GM19463 (cell line): ENCODE results near the gene HHIPL2.

ENCODE experiments used
- ATAC-seq: cut with Tn5 transposase; IDR thresholded peaks from one replicate; pipeline ENCODE4 v1.9.1; 2021; ENCODE audit warnings: mild to moderate bottlenecking, moderate library complexity; ENCODE audit not compliant: unreplicated experiment

The HHIPL2 gene

DNA sequence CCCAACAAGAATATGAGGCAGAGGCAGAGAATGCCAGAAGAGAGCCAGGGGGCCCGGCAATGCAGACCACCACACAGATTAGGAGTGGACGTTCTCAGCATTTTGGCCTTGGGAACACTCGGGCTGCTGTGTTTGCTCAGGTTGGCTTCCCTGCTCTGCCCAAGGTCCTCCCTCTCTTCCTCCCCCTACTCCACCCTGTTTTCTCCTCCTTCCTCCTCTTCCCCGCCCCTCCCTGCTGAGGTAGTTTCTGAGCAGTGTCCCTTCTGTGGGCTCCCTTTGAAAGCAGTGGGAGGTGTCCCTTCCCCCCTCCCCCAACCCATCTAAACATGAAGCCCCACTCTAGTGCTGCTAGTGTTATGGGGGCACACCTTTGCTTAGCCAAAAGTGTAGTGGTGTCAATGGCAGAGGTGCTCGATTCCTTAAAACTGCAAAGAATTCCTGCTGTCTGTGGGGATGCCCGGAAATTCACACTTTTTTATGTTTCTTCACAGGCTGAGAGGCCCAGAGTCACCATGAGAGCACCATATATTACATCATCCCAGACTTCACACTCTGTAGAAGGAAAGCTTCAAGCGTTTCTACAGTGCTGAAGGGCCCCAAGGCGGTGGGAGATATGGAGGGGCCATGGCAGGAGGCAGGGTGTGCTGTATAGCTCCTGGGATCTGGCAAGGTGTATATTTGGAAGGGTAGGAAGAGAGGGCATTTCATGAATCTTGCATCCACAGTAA lies at the start of gene HHIPL2:
Gene HHIPL2, minus strand, starts transcription at position 161 of the 728 bp plus-strand sequence. Its CDS starts 60 bp downstream, at position 101.
- no peak for ATAC-seq

DNA sequence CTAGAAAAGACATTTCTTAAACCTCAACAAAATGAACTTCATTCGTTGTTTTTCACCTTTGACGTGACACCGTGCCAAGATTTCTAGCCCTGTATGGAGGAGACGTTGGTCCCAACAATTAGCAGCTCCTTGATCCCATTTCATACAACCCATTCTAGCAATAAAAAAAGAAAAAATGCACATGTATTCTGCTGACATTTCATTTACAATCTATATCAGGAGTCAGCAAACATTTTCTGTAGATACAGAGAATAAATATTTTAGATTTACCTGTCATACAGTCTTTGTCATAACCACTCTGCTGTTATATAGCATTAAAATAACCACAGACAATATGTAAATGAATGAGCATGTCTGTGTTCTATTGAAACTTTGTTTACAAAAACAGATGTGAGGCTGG lies 48.8 kb upstream of the HHIPL2 start:
- ATAC-seq: no peak

DNA sequence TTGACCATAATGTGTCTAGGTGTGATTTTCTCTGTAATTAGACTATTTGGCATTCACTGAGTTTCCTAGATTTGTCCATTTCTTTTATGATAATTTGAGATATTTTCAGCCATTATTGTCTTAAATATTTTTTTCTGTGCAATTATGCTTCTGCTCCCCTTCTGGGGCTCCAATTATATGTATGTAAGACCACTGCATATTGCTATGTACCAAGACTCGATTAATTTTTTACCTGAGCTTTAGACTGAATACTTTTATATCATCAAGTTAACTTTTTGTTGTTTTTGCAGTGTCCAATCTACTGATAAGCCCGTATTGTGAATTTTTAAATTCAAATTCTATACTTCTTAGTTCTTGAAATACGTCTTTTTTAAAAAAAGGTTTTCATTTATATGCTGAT lies 46.9 kb upstream of the HHIPL2 start:
- ATAC-seq: no peak

DNA sequence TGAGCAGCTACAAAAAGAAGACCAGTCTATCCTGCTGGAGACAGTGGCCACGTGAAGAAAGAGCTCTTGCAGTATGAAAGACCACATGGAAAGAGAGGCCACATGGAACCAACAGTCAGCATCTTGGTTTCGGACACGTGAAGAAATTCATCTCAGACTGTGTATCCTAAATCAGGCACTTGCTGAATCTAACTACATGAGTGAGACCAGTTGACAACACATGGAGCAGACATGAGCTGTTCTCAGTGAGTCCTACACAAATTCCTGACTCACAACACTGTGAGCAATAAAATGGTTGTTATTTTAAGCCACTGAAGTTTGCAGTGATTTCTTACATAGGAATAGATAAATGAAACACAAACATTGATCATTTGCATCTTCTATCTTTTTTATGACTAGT lies 44.3 kb upstream of the HHIPL2 start:
- no peak for ATAC-seq

DNA sequence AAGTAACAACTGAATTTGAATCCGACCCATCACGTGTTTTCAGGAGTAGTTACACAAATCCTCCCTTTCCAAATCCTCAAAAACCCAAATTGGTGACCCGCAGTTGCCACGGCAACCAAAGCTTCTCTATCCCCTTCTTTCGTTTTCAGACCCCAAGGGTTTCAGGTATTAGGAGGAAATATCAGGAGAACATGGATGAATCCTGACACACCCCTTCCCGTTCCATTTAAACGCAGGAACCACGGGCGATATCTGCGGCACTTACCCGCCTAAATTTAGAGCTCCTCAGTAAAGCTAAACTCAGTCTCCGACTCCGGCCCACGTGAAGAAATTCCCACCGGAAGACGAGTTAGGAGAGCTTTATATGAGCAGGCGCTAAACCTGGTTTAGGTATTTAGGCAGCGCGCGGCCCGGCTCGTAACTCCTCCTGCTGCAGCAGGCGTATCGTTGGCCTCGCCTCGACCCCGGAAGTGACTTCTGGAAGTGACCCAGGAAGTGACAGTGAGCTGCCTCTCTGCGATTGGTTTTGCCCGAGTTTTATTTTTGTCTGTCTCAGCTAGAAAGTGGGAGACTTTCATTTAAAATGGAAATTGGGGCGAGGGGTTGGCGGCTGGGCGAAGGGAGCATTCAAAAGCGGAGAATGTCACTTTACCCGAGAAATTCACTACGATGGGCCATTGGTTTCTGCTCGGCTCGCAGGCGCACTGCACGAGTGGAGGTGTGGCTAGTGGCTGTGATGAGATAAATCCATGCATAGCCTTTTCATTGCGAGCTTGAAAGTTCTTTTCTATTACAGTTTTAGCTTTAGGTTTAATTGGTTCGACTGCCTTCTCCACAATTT lies 41.8 kb upstream of the HHIPL2 start, which contains the start of gene TAF1A:
Gene TAF1A, minus strand, starts transcription at position 472 of the 841 bp plus-strand sequence.
- peak; percentile 100 for ATAC-seq

DNA sequence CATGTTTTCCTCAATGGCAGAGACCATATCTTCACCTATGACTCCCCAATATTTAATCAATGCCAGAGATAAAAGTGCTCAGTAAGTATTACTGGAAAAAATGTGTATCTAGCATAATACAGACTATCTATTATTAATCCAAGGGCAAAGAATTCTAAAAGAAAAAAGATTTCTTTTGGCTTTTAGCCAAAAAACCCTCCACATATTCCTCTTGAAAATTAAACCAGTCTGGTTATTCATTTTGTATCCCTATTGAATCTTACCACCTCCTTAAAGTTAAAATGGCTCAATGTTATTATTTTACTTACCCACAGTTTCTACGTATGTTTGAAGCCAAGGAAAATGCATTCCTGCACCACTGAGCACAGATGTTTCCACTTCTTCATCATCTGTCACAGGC lies 40.2 kb upstream of the HHIPL2 start:
- no peak for ATAC-seq

DNA sequence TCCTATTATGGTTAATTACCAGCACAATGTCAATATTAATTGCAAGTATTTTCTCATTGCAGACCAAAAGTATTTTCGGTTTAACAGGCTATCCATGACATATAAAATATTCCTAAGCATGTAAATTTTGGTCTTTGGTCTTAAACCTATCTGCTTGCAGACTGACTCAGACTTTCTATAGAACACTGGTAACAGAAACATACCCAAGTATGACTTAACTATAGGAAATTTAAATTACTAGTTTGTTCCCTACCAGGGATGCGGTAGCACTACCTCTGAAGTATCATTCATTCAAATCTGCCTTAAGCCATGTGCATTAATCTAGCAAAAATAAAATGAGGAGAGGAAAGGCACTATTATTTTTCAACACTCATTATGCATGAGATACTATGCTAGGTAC lies 38.9 kb upstream of the HHIPL2 start:
- no peak for ATAC-seq

DNA sequence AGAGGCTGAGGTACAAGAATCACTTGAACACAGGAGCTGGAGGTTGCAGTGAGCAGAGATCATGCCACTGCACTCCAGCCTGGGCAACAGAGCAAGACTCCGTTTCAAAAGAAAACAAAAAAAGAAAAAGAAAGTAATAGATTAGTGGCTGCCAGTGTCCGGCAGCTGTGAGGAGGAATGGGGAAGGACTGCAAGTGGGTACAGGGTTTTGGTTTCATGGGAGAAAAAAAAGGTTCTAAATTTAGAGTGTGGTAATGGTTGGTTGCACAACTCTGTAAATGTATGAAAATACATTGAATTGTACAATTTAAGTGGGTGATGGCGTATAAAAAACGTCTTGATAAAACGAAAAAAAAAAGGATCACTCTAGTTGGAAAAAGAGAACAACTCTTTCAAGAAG lies 35.2 kb upstream of the HHIPL2 start:
- ATAC-seq: peak; percentile 81

DNA sequence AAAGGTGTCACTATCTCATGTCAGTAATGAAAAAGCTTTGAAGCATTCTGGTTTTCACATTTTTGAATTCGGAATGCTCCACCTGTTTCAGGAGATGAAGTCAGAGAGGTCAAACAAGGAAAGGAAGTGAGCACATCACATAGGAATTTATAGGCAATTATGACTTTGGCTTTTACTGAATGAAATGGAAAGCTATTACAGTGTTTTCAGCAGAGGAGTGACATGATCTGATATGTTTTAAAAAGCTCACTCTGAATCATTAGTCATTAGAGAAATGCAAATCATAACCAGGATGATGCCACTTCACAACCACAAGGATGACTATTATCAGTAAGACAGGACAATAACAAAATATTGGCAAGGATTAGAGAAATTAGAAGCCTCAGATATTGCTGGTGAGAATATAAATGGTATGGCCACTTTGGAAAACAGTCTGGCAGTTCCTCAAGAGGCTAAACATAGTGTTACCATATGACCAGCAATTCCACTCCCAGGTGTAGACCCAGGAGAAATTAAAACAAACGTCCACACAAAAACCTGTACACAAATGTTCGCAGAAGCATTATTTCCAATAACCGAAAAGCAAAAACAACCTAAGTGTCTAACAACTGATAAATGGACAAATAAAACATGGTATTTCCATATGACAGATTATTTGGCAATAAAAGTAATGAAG lies 34.3 kb upstream of the HHIPL2 start:
- ATAC-seq: peak; percentile 59

DNA sequence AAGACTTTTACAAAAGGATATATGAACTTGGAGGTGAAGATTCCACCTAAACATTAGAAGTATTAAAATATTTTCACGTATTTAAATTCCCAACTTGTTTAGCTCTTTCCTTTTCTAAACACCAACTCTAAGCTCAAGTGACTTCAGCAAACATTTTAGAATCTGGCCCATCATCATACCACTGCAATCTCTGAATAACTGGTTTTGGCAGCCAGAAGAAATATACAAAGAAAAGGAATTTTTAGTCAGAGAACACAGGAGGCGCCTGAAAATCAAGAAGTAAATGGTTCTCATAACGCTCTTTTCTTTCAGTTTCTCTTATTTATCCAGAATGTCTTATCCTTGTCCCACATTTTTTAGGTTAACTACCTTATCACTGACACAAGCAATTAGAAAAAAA lies 31.4 kb upstream of the HHIPL2 start:
- ATAC-seq: no peak

DNA sequence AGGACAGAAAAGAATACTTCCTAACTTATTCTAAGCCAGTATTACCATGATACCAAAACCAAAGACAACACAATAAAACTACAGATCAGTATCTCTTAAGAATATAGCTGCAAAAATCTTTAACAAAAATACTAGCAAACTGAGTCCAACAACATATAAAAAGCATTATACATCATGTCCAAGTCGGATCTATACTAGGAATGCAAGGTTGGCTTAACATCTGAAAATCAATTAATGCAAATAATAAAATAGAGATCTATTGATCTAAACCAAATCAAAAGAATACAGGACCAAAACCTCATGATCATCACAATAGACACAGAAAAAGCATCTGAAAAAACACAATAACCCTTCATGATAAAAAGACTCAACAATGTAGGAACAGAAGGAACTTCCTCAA lies 22.9 kb upstream of the HHIPL2 start:
- no peak for ATAC-seq

DNA sequence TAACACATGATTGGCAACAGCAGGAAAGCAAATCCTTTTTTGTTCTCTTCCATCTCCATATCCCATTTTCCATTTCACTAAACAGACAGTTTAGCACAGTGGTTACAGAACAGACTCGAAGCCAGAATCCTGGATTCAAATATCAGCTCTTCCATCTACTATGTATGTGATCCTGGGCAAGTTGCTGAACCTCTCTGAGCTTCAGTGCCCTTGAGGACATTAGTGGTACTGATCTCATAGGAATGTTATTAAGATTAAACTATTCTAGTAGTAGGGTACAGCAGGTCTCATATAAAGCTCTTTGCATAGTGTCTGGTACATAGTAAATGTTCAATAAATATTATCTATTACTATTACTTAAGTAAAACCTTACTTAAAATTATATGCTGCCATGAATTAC lies 13.8 kb upstream of the HHIPL2 start:
- ATAC-seq: no peak

DNA sequence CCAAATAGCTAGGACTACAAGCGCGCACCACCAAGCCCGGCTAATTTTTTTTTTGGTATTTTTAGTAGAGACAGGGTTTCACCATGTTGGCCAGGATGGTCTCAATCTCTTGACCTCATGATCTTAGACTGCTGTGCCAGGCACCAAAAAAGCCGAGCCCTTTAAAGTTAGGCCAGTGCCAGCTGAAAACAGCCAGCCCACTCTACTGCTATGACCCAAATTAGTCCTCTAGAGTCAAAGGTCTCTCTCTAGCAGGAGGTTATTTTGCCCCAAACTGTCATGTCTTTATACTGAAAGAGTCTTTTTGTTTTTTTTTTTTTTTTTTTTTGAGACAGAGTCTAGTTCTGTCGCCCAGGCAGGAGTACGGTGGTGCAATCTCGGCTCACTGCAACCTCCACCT lies 9.7 kb upstream of the HHIPL2 start:
- ATAC-seq: no peak

DNA sequence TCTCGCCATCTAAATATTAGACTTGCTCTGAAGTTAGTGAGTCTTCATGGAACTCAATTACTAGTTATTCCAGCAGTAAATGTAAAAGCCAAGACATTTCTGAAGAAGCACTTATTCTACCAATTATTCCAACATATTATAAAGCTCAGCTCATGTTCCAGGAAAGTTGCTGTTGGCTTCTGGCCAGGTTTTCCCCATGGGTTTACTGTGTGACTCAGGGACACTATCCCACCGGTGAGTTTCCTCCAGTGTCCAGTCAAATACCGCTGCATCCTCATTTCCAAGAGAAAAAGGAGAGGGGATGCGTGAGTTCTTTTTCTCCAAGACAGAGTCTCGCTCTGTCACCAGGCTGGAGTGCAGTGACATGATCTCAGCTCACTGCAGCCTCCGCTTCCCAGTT lies 9.2 kb upstream of the HHIPL2 start:
- ATAC-seq: no peak

DNA sequence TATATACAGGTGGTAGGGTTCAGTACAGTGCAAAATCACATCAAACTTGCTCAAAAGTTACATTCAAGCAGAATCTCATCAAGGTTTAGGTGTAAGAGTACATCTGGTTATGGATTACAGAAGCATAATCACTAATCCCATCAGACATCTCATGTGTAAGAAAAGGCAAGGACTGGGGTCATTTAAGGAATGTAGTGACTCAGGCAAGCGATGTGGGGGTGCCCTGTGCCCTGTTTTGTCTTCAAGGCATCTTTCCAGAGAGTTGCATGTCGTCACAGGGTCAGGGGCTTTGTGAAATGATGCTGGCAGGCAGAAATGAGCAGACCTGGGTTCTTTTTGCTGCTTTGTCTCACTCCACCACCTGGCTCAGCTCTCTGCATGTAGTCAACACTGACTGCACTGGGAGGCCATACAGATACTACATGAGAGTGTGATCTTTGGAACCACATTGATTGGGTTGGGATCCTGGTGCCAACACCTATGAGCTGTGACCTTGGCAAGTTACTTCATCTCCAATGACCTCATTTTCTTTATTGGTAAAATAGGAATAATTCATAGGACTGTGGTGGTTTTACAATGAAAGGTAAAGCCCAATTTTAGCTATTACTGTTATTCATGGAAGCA lies 8.2 kb upstream of the HHIPL2 start:
- no peak for ATAC-seq

DNA sequence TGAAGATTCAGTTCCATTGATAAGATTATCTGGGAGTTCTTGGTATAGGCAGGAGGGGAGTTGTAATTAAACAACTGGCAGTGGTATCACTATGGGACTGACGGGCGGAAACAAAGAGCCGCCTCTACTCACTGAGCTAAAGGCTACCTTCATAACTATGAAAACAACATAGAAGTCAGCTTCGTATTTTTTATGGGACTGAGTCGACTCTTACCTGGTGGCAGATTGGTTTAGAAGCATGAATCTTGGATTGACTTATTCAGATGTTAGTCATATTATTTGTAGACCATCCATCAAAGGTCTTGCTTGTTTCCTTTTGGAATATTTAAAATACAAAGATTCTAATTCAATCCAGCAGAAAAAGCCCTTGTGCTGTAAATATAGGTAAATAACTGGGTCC lies 6.3 kb upstream of the HHIPL2 start:
- ATAC-seq: no peak

DNA sequence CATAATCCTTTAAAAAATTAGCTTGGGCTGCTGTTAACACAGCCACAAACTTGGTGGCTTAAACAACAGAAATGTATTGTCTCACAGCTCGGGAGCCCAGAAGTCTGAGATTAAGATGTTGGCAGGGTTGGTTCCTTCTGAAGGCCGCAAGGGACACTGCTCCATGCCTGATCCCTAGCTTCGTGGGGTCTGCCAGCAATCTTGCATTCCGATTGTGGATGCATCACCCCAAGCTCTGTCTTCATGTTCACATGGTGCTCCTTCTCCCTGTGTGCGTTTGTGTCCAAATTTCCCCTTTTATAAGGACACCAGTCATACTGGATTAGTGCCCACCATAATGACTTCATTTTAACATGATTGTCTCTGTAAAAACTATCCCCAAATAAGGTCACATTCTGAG lies 5.0 kb upstream of the HHIPL2 start:
- no peak for ATAC-seq

DNA sequence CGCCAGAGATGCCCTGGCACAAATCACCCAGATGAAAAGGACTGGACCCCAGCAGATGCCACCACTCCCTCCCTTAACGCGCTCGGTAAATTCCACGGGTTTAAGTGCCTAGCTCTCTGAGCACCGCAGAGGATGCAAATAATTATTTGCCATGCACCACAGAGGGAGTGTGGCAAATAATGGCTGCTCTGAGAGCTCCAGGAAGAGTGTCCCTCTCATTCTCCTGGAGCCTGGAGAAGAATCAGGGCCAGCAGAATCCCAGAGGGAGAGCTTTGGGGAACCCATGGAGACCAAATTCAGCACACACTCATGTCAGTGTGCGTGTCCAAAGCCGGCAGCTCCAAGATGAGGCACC lies 667 bp downstream of the HHIPL2 start:
- no peak for ATAC-seq

DNA sequence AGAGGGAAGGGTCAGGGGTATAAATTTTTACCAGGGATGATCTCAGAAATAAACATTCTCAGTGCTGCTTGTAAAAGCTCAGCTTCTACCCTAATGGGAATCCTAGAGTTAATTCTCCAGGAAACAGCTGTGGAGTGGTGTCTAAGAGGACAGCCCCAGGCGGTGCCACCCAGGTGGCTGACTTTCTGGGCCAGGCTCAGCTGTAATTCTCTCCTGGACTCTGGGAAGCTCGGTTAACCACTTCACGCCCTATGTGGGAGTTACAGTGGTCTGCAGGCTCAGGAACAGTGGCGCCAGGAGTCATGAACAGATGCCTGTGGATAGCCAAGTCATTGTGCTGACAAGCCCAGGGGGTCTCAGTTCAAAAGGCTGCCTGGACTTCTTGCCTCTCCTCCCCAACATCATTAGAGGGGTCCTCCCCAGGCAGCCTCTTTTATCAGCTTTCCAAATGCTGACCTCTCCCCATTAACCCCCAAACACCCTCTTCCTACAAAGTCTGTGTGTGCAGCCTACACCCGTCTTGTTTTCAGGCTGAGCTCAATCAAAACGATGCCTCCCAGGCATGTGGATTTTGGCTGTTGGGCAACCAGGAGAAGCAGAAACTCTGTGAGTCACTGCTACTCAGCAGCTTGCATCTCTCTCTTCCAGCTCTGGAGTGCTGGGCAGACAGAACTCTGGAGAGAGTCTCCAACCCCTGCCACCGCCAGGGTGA lies 1.2 kb downstream of the HHIPL2 start:
- no peak for ATAC-seq

DNA sequence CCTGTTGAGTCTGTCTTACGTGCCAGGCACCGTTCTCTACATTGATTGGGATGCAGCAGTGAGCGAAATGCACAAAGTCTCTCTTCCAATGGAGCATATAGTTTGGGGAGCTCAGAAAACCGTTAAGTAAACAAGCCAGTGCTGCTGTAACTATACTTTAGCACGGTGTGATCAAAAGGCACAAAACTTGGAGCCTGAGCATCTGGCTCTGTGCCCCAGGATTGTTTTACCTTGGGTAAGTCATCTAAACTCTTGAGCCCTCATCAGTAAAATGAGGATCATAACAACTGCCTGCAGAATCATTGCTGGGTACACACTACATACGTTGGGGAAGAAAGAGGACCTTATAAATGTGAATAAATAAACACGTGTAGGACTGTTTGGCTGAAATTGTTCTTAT lies 1.8 kb downstream of the HHIPL2 start:
- no peak for ATAC-seq

DNA sequence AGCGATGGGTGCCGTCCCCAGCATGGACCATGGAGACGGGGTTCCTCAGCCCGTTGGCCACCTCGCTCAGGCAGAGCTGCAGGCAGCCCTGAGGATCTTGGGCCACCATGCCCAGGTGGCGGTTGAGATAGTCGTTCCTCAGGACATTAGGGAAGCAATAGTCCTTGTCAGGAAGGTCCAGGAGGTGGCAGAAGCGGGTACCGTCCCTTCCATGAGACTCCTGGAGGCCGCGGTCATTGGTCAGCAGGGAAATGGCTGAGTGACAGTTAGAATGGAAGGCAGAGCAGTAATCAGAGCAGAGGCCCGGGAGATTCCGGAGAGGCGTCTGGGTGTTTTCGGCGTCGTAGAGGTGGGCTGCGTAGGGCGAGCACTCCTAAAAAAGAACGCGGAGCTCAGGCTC lies 4.1 kb downstream of the HHIPL2 start:
- no peak for ATAC-seq
